ENCODE measurements around the gene LIN7A.

DNA sequence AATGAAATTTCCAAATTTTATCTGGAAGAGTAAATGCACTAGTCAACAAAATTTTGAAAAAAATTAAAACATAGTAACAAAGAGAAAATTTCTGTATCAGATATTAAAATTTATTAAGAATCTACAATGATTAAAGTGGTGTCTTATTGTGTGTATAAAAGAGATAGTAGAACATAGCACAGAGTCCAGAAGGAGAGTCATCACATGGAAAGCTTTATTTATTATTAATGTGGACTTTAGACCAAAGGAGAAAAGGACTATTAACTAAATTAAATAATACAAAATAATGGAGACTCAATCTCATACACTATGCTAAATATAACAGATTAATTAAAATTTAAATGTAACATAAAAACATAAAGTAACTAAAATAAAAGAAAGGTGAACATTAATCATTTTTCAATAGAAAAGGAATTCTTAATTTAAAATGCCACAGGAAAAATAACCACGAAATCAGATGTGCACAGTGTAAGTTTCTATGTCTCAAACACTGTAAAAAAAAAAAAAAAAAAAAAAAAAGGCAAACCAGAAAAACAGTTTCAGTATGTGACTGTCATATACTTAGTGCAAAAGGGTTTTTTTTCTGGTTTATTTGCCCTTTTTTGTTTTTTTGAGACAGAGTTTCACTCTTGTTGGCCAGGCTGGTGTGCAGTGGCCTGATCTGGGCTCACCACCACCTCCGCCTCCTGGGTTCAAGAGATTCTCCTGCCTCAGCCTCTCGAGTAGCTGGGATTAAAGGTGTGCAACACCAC, 125.6 kb downstream of the LIN7A start:
- TF ChIP-seq, protein P1, sequence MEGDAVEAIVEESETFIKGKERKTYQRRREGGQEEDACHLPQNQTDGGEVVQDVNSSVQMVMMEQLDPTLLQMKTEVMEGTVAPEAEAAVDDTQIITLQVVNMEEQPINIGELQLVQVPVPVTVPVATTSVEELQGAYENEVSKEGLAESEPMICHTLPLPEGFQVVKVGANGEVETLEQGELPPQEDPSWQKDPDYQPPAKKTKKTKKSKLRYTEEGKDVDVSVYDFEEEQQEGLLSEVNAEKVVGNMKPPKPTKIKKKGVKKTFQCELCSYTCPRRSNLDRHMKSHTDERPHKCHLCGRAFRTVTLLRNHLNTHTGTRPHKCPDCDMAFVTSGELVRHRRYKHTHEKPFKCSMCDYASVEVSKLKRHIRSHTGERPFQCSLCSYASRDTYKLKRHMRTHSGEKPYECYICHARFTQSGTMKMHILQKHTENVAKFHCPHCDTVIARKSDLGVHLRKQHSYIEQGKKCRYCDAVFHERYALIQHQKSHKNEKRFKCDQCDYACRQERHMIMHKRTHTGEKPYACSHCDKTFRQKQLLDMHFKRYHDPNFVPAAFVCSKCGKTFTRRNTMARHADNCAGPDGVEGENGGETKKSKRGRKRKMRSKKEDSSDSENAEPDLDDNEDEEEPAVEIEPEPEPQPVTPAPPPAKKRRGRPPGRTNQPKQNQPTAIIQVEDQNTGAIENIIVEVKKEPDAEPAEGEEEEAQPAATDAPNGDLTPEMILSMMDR (IDR thresholded peaks at IDR 0.05): no peak
- TF ChIP-seq POLR2A (IDR thresholded peaks at IDR 0.05; ENCODE audit: low read depth) (no peak), EP300 (IDR thresholded peaks at IDR 0.05) (no peak), POLR2AphosphoS5 (IDR thresholded peaks at IDR 0.05) (no peak)

All from esophagus muscularis mucosa (tissue), 4 donors.